K562 (cell line): ENCODE measurements around the gene ZMYM2. TPM values are rescaled to one million over a fixed set of nuclear protein-coding genes. Genes with fewer than 3 reads are reported as not detected.

Source experiments
- ATAC-seq: fragments of 200-7000 bp; cut with Tn5 transposase; 3 replicates; pipeline ENCODE4 v1.9.1; 2020; ENCODE audit warnings: moderate library complexity
- BruUV-seq: library from RNA; stranded (reverse); fragments of 400-500 nt; replicated peaks from 2 replicates; lab custom pipeline; 2021; lab: Mats Ljungman, UMichigan
- CTCF ChIA-PET: fragments of 300-600 bp; formaldehyde crosslinking; extraction: SDS; loops from one replicate; lab custom pipeline; 2021; ENCODE audit warnings: low intra/inter-chr PET ratio; lab: Yijun Ruan, JAX
- POLR2A ChIA-PET: fragments of 300-600, 350-650 bp; sonication (Branson Sonifier 250); formaldehyde crosslinking; extraction: SDS; loops from one replicate; lab custom pipeline; 2021; ENCODE audit warnings: antibody characterized with exemption, inconsistent platforms; lab: Yijun Ruan, JAX
- DNase-seq, 4 experiments: peaks; one replicate each; pipeline versions ENCODE4 v3.0.0 to v3.0.0-alpha.2; 2011 to 2018; ENCODE audit warnings: low spot score in 3 of 4, mixed read lengths in 3 of 4; ENCODE audit errors: extremely low read depth in 1 of 4
- FAIRE-seq: peaks from 2 replicates; lab custom pipeline; 2011; peaks lifted over from hg19 to GRCh38; lab: Jason Lieb, UNC
- H2AFZ ChIP-seq: 2 replicates; pipeline ENCODE4 v1.6.0; 2011; ENCODE audit warnings: low read depth, low read length, control low read depth, inconsistent platforms
- H3K27ac ChIP-seq: fragments of 200-600 bp; 3 replicates; pipeline ENCODE4 v1.8.0; 2011; ENCODE audit warnings: low read depth, mild to moderate bottlenecking, control low read depth, inconsistent platforms, low read length, moderate library complexity, mixed read lengths; ENCODE audit errors: extremely low read depth
- H3K27me3 ChIP-seq, 2 experiments: fragments of 300-600 bp in 1 of 2; 2 replicates in 1 of 2; 3 replicates in 1 of 2; pipeline versions ENCODE4 v1.6.0 to v1.8.0; 2011; ENCODE audit warnings: inconsistent platforms in 2 of 2, low read length in 2 of 2, mild to moderate bottlenecking in 1 of 2, mixed read lengths in 1 of 2, moderate library complexity in 1 of 2; ENCODE audit not compliant: control insufficient read depth in 2 of 2, insufficient read depth in 2 of 2
- H3K36me3 ChIP-seq: fragments of 300-600 bp; 3 replicates; pipeline ENCODE4 v1.8.0; 2011; ENCODE audit warnings: mild to moderate bottlenecking, low read length, inconsistent platforms; ENCODE audit not compliant: control insufficient read depth, insufficient read depth
- H3K4me1 ChIP-seq, 2 experiments: fragments of 200-600 bp in 1 of 2; replicated peaks in 1 of 2; 2 replicates in 1 of 2; 3 replicates in 1 of 2; pipeline versions ENCODE4 v1.5.1 to v1.8.0; 2011; ENCODE audit warnings: inconsistent platforms in 2 of 2, low read length in 2 of 2, mild to moderate bottlenecking in 1 of 2, mixed read lengths in 1 of 2, moderate library complexity in 1 of 2; ENCODE audit not compliant: control insufficient read depth in 2 of 2, insufficient read depth in 2 of 2
- H3K4me2 ChIP-seq: 2 replicates; pipeline ENCODE4 v1.6.1; 2011; ENCODE audit warnings: low read length, control low read depth, inconsistent platforms, mixed read lengths; ENCODE audit not compliant: insufficient read depth
- H3K4me3 ChIP-seq: fragments of 200-600 bp; sonication (generic), shearing (Covaris generic); 2 replicates; pipeline ENCODE4 v1.5.1; 2016; ENCODE audit warnings: control low read depth, inconsistent platforms
- H3K79me2 ChIP-seq: fragments of 200-600 bp; 3 replicates; pipeline ENCODE4 v1.8.0; 2011; ENCODE audit warnings: low read length, inconsistent platforms; ENCODE audit not compliant: control insufficient read depth, insufficient read depth
- H3K9ac ChIP-seq, 2 experiments: 2 replicates each; pipeline versions ENCODE4 v1.6.0 to v1.6.1; 2011; ENCODE audit warnings: low read depth in 2 of 2, low read length in 2 of 2, control low read depth in 1 of 2, inconsistent platforms in 1 of 2, mild to moderate bottlenecking in 1 of 2, mixed read lengths in 1 of 2; ENCODE audit not compliant: insufficient read depth in 1 of 2
- H3K9me1 ChIP-seq: one replicate; pipeline ENCODE4 v1.6.0; 2011; ENCODE audit warnings: inconsistent platforms, mild to moderate bottlenecking, low read length, moderate library complexity; ENCODE audit not compliant: control insufficient read depth, insufficient read depth
- H3K9me3 ChIP-seq: replicated peaks from 2 replicates; pipeline ENCODE4 v1.5.1; 2011; ENCODE audit warnings: low read depth, low read length, inconsistent platforms; ENCODE audit not compliant: control insufficient read depth, insufficient read depth
- H4K20me1 ChIP-seq: replicated peaks from 2 replicates; pipeline ENCODE4 v1.6.1; 2011; ENCODE audit warnings: low read length, inconsistent platforms, mixed read lengths; ENCODE audit not compliant: control insufficient read depth, insufficient read depth
- CREB3 ChIP-seq: fragments of 450-650 bp; conservative IDR thresholded peaks from 2 replicates; pipeline ENCODE4 v1.6.1; 2016; ENCODE audit warnings: missing genetic modification characterization, low read depth, mild to moderate bottlenecking, missing compliant biosample characterization, moderate library complexity
- CTCF ChIP-seq, 3 experiments: IDR thresholded peaks in 2 of 3; conservative IDR thresholded peaks in 1 of 3; 2 replicates each; pipeline ENCODE4 v1.5.1; 2011 to 2012; ENCODE audit warnings: low read length in 3 of 3, mild to moderate bottlenecking in 3 of 3, control low read depth in 2 of 3, improper control_type of control experiment in 1 of 3, inconsistent platforms in 1 of 3, low read depth in 1 of 3, mixed read lengths in 1 of 3, moderate library complexity in 1 of 3; ENCODE audit not compliant: insufficient read depth in 2 of 3
- ETS1 ChIP-seq: conservative IDR thresholded peaks from 2 replicates; pipeline ENCODE4 v1.6.1; 2011; ENCODE audit warnings: low read depth, mild to moderate bottlenecking, low read length; ENCODE audit not compliant: control insufficient read depth
- FOXA1 ChIP-seq: fragments of 450-650 bp; IDR thresholded peaks from 2 replicates; pipeline ENCODE4 v1.6.1; 2016; ENCODE audit warnings: mild to moderate bottlenecking, borderline replicate concordance
- HDAC2 ChIP-seq: fragments of 450-650 bp; IDR thresholded peaks from 2 replicates; pipeline ENCODE4 v1.6.1; 2016; ENCODE audit warnings: mild to moderate bottlenecking
- HINFP ChIP-seq: fragments of 450-650 bp; conservative IDR thresholded peaks from 2 replicates; pipeline ENCODE4 v1.6.1; 2016; ENCODE audit warnings: missing genetic modification characterization, low read depth, mild to moderate bottlenecking, control low read depth, missing compliant biosample characterization
- KLF1 ChIP-seq: fragments of 450-650 bp; IDR thresholded peaks from 2 replicates; pipeline ENCODE4 v1.6.1; 2016; ENCODE audit warnings: missing genetic modification characterization, missing compliant biosample characterization
- PCBP2 ChIP-seq: fragments of 200-400 bp; formaldehyde crosslinking; IDR thresholded peaks from 2 replicates; pipeline ENCODE4 v1.6.1; 2018; ENCODE audit warnings: low read length, low read depth, mild to moderate bottlenecking, moderate library complexity; ENCODE audit not compliant: poor library complexity, severe bottlenecking
- POLR2AphosphoS2 ChIP-seq: IDR thresholded peaks from 2 replicates; pipeline ENCODE4 v1.6.1; 2012; ENCODE audit warnings: low read length, improper control_type of control experiment
- SP1 ChIP-seq: sonication (generic); formaldehyde crosslinking; IDR thresholded peaks from 2 replicates; pipeline ENCODE4 v1.8.1; 2022; ENCODE audit warnings: mild to moderate bottlenecking, missing genetic modification reagents
- SRSF1 ChIP-seq: fragments of 200-400 bp; formaldehyde crosslinking; IDR thresholded peaks from 2 replicates; pipeline ENCODE4 v1.6.1; 2017; ENCODE audit warnings: mild to moderate bottlenecking, low read depth, low read length, moderate library complexity
- ZNF740 ChIP-seq, 3 experiments: fragments of 200-800 bp in 1 of 3; sonication (Bioruptor generic) in 1 of 3; sonication (generic) in 1 of 3; formaldehyde crosslinking in 1 of 3; IDR thresholded peaks; 2 replicates each; pipeline versions ENCODE4 v1.6.1 to v1.8.0; 2016 to 2022; ENCODE audit warnings: mild to moderate bottlenecking in 2 of 3, missing compliant biosample characterization in 2 of 3, missing genetic modification characterization in 2 of 3, missing genetic modification reagents in 1 of 3
- WGBS: fragments of 100-300 bp; shearing (Covaris generic); methylation state at CpG from one replicate; pipeline ENCODE4 v1.1.6; 2016; ENCODE audit warnings: low coverage, mixed read lengths; ENCODE audit not compliant: insufficient coverage; ENCODE audit errors: missing lambda C conversion rate; 5-methylcytosine and 5-hydroxymethylcytosine counted together
- in situ Hi-C: fragments of 300-500 bp; cut with MboI; formaldehyde crosslinking; loops from 4 replicates; pipeline ENCODE4 v1.15.0; 2018; ENCODE audit warnings: inconsistent platforms, mixed read lengths
- intact Hi-C: fragments of 100-400 bp; cut with micrococcal nuclease; formaldehyde crosslinking; loops from 2 replicates; pipeline ENCODE4 v1.14.2; 2022
- polyA plus RNA-seq, 8 experiments: library from polyadenylated mRNA; depleted of rRNA in 4 of 8; stranded (reverse) in 5 of 8; unstranded in 3 of 8; fragments of >200 nt; fragmentation: Nextera tagmentation in 2 of 8; fragmentation: Illumina TruSeq in 1 of 8; extraction: Ambion mirVana in 2 of 8; extraction: Trizol in 1 of 8; gene quantifications; 2 replicates each; pipeline versions ENCODE4 v1.2.1 to v1.2.3, GENCODE V29; 2011 to 2014; ENCODE audit warnings: inconsistent platforms in 1 of 8, missing spikeins in 1 of 8
- total RNA-seq, 7 experiments: library from RNA; depleted of rRNA in 6 of 7; stranded (reverse); fragments of >200 nt in 6 of 7; fragmentation: Illumina TruSeq in 2 of 7; extraction: Trizol in 2 of 7; gene quantifications; 2 replicates each; pipeline versions ENCODE4 v1.2.1 to v1.2.3, GENCODE V29; 2011 to 2021; ENCODE audit warnings: low replicate concordance in 1 of 7

Gene ZMYM2
- total and polyA plus RNA-seq, 9 of the 15 experiments (the other 6 are each of a cell fraction or from before 2014, with no cell fraction given): 5.0 to 48.8 (median 26.8) TPM

GRCh38 chr13:20064128-20064527 lies 105.6 kb downstream of the ZMYM2 start:
- no peaks in the 10 kb centered on the region for H3K27me3 ChIP-seq
- CTCF ChIA-PET: no interaction called here
- H3K27ac ChIP-seq: no peak overlapping the region
- no TSS peak for BruUV-seq
- in situ Hi-C loops (no loop called here), intact Hi-C loops (no loop called here)
- DNase-seq (no peak), ATAC-seq (no peak), FAIRE-seq (no peak)
- H3K36me3 ChIP-seq: peaks cover 53% of the 10 kb centered on the region; the same call in 2 of the 3 replicates
- no peak overlapping the region for H3K4me2 ChIP-seq
- H3K79me2 ChIP-seq: no peaks in the 10 kb centered on the region
- POLR2A ChIA-PET: no interaction called here
- no peak overlapping the region for H3K9ac ChIP-seq
- WGBS: 89% methylated on average over 1 of the region's 1 CpG
- H3K4me3 ChIP-seq: no peak overlapping the region
- no peaks in the 10 kb centered on the region for H3K9me3 ChIP-seq
- no peaks in the 10 kb centered on the region for H3K9me1 ChIP-seq
- H2AFZ ChIP-seq: no peak overlapping the region
- TF ChIP-seq FOXA1 (no peak), SRSF1 (no peak), POLR2AphosphoS2 (no peak), ZNF740 (CRISPR knock-in tag; IDR thresholded peaks at IDR 0.05) (no peak), ZNF740 (tag; IDR thresholded peaks at IDR 0.05) (no peak), PCBP2 (no peak), ETS1 (no peak), CREB3 (tag) (no peak), HDAC2 (no peak), SP1 (CRISPR knock-in tag) (no peak), CTCF (IDR thresholded peaks at IDR 0.05 in 2 of 3, conservative IDR thresholded peaks at IDR 0.05 in 1 of 3; ENCODE audit: insufficient read depth in 2 of 3, low read depth in 1 of 3, low read length in 3 of 3) (no peak), KLF1 (tag) (no peak), HINFP (tag) (no peak)
- no peaks in the 10 kb centered on the region for H4K20me1 ChIP-seq
- H3K4me1 ChIP-seq: no peaks in the 10 kb centered on the region
